GM10266 (cell line): ENCODE data around the gene OCA2.

Experiments used
- DNase-seq: peaks from one replicate; pipeline ENCODE4 v3.0.0; 2012; ENCODE audit errors: extremely low spot score
- CTCF ChIP-seq: IDR thresholded peaks from 2 replicates; pipeline ENCODE4 v1.5.1; 2012; ENCODE audit warnings: mild to moderate bottlenecking, low read depth; ENCODE audit not compliant: control insufficient read depth, insufficient read depth; ENCODE audit errors: missing control alignments

OCA2 gene

GRCh38 chr15:27873828-27874227 lies 225.3 kb downstream of the OCA2 start:
- TF ChIP-seq CTCF: no peak
- DNase-seq: no peak

GRCh38 chr15:27873039-27873438 lies 226.1 kb downstream of the OCA2 start:
- no peak for TF ChIP-seq CTCF
- no peak for DNase-seq

GRCh38 chr15:27872355-27872754 lies 226.8 kb downstream of the OCA2 start:
- TF ChIP-seq CTCF: no peak
- no peak for DNase-seq

GRCh38 chr15:27871902-27872260 lies 227.2 kb downstream of the OCA2 start:
- DNase-seq: no peak
- TF ChIP-seq CTCF: no peak

- no peak for TF ChIP-seq CTCF
- DNase-seq: no peak
These were observed 227.8 kb downstream of the OCA2 start for GRCh38 chr15:27871078-27871901.

- no peak for DNase-seq
These were observed 228.8 kb downstream of the OCA2 start for GRCh38 chr15:27870320-27870719.

More at GRCh38 chr15:27870320-27870719, 228.8 kb downstream of the OCA2 start:
- no peak for TF ChIP-seq CTCF
